Measurements from ENCODE around the gene RREB1.

The RREB1 gene

GRCh38 chr6:7185561-7185960, 77.8 kb downstream of the RREB1 start:
- no peak for TF ChIP-seq EZH2phosphoT487 (conservative IDR thresholded peaks at IDR 0.05; ENCODE audit: low read length)
- TF ChIP-seq, protein P1, sequence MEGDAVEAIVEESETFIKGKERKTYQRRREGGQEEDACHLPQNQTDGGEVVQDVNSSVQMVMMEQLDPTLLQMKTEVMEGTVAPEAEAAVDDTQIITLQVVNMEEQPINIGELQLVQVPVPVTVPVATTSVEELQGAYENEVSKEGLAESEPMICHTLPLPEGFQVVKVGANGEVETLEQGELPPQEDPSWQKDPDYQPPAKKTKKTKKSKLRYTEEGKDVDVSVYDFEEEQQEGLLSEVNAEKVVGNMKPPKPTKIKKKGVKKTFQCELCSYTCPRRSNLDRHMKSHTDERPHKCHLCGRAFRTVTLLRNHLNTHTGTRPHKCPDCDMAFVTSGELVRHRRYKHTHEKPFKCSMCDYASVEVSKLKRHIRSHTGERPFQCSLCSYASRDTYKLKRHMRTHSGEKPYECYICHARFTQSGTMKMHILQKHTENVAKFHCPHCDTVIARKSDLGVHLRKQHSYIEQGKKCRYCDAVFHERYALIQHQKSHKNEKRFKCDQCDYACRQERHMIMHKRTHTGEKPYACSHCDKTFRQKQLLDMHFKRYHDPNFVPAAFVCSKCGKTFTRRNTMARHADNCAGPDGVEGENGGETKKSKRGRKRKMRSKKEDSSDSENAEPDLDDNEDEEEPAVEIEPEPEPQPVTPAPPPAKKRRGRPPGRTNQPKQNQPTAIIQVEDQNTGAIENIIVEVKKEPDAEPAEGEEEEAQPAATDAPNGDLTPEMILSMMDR (IDR thresholded peaks at IDR 0.05; ENCODE audit: insufficient read depth, low read length, poor library complexity, severe bottlenecking): no peak
- no peak overlapping the region for H3K4me2 ChIP-seq (ENCODE audit: low read depth, low read length, poor library complexity, severe bottlenecking)
- H3K79me2 ChIP-seq (ENCODE audit: insufficient read depth, low read length): no peaks in the 10 kb centered on the region
- no peaks in the 10 kb centered on the region for H3K9me3 ChIP-seq (ENCODE audit: insufficient read depth, low read length)
- H3K9ac ChIP-seq (ENCODE audit: low read length): no peak overlapping the region
- no peak overlapping the region for H2AFZ ChIP-seq (ENCODE audit: low read depth, low read length, severe bottlenecking)
- H3K4me3 ChIP-seq (ENCODE audit: insufficient read depth, low read length, poor library complexity, severe bottlenecking): no peak overlapping the region
- no peaks in the 10 kb centered on the region for H3F3A ChIP-seq (ENCODE audit: insufficient read depth)
- no peak overlapping the region for H3K27ac ChIP-seq (ENCODE audit: low read depth, low read length)
- no peaks in the 10 kb centered on the region for H3K9me2 ChIP-seq (replicated peaks; ENCODE audit: insufficient read depth, low read length)
- no peaks in the 10 kb centered on the region for H4K20me1 ChIP-seq (ENCODE audit: low read depth, low read length)
- no peaks in the 10 kb centered on the region for H3K36me3 ChIP-seq (ENCODE audit: low read length)
- H3K27me3 ChIP-seq (ENCODE audit: low read length): no peaks in the 10 kb centered on the region

DNA sequence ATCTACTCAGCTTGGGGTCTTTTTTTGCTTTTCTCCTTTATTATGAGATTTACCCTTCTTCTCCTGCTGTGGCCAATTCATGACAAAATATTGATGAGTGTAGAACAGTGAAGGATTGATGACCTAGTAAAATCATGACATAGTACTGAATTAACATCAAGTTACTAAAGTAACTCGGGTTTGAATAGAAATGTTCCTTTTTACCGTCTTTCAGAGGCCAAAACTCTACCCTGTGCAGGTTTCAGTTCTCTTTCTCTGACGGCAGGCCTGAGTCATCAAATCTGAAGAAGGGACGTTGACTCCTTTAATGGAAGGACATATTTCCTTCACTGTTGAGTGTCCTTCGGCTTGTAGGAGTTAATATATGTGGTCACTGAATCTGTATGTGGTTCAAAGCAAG, 80.7 kb downstream of the RREB1 start:
- H3K9me3 ChIP-seq (ENCODE audit: insufficient read depth, low read length): no peaks in the 10 kb centered on the region
- no peak overlapping the region for H2AFZ ChIP-seq (ENCODE audit: low read depth, low read length, severe bottlenecking)
- H3F3A ChIP-seq (ENCODE audit: insufficient read depth): no peaks in the 10 kb centered on the region
- no peaks in the 10 kb centered on the region for H3K9me2 ChIP-seq (replicated peaks; ENCODE audit: insufficient read depth, low read length)
- no peaks in the 10 kb centered on the region for H4K20me1 ChIP-seq (ENCODE audit: low read depth, low read length)
- H3K36me3 ChIP-seq (ENCODE audit: low read length): no peaks in the 10 kb centered on the region
- no peak overlapping the region for H3K27ac ChIP-seq (ENCODE audit: low read depth, low read length)
- TF ChIP-seq, protein P1 (IDR thresholded peaks at IDR 0.05; ENCODE audit: insufficient read depth, low read length, poor library complexity, severe bottlenecking): no peak
- TF ChIP-seq EZH2phosphoT487 (conservative IDR thresholded peaks at IDR 0.05; ENCODE audit: low read length): no peak
- no peaks in the 10 kb centered on the region for H3K27me3 ChIP-seq (ENCODE audit: low read length)
- H3K4me3 ChIP-seq (ENCODE audit: insufficient read depth, low read length, poor library complexity, severe bottlenecking): no peak overlapping the region
- H3K9ac ChIP-seq (ENCODE audit: low read length): no peak overlapping the region
- H3K4me2 ChIP-seq (ENCODE audit: low read depth, low read length, poor library complexity, severe bottlenecking): peak overlapping the region; percentile 28
- H3K79me2 ChIP-seq (ENCODE audit: insufficient read depth, low read length): no peaks in the 10 kb centered on the region

DNA sequence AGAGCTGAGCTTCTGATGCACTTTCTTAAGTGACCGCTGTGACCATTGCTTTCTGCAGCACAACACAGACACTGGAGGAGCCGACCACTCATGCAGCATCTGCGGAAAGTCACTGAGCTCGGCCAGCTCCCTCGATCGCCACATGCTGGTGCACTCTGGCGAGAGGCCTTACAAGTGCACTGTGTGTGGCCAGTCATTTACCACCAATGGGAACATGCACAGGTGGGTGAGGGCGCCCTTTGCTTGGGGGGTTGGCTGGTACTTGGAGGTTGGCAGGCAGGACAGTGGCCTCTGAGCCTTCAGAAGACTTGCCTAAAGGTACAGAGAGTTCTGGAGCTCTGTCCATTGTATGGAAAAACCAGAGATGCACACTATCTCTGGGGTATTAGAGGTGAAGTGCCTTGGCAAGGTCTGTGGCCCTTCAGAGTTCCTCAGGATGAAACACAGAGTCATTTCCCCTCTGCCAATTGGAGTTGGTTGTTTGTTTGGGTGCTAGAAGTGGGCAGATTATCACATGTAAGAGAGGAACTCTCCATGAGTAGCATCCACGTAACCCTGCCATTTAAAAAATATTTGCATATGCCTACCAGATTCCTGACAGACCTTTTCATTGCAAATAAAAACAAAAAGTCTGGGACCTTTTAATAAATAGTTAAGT, 81.5 kb downstream of the RREB1 start:
- TF ChIP-seq EZH2phosphoT487 (conservative IDR thresholded peaks at IDR 0.05; ENCODE audit: low read length): no peak
- TF ChIP-seq, protein P1 (IDR thresholded peaks at IDR 0.05; ENCODE audit: insufficient read depth, low read length, poor library complexity, severe bottlenecking): no peak
- H3K36me3 ChIP-seq (ENCODE audit: low read length): no peaks in the 10 kb centered on the region
- H3K9me2 ChIP-seq (replicated peaks; ENCODE audit: insufficient read depth, low read length): no peaks in the 10 kb centered on the region
- H3F3A ChIP-seq (ENCODE audit: insufficient read depth): no peaks in the 10 kb centered on the region
- H4K20me1 ChIP-seq (ENCODE audit: low read depth, low read length): no peaks in the 10 kb centered on the region
- H3K4me2 ChIP-seq (ENCODE audit: low read depth, low read length, poor library complexity, severe bottlenecking): no peak overlapping the region
- H3K9me3 ChIP-seq (ENCODE audit: insufficient read depth, low read length): no peaks in the 10 kb centered on the region
- no peak overlapping the region for H2AFZ ChIP-seq (ENCODE audit: low read depth, low read length, severe bottlenecking)
- H3K27me3 ChIP-seq (ENCODE audit: low read length): no peaks in the 10 kb centered on the region
- no peak overlapping the region for H3K4me3 ChIP-seq (ENCODE audit: insufficient read depth, low read length, poor library complexity, severe bottlenecking)
- no peaks in the 10 kb centered on the region for H3K79me2 ChIP-seq (ENCODE audit: insufficient read depth, low read length)
- H3K27ac ChIP-seq (ENCODE audit: low read depth, low read length): no peak overlapping the region
- no peak overlapping the region for H3K9ac ChIP-seq (ENCODE audit: low read length)
